Astrocyte of the cerebellum (primary cell): Measurements from ENCODE around the gene RSPO4.

Experiments used
- DNase-seq: peaks from one replicate; pipeline ENCODE4 v3.0.0-alpha.2; 2011; ENCODE audit warnings: low read depth
- H3K4me3 ChIP-seq: 2 replicates; pipeline ENCODE4 v1.5.1; 2011; ENCODE audit warnings: mild to moderate bottlenecking, low read depth, low read length, moderate library complexity
- CTCF ChIP-seq: IDR thresholded peaks from 2 replicates; pipeline ENCODE4 v1.5.1; 2012; ENCODE audit warnings: low read length, low read depth, moderate library complexity, mild to moderate bottlenecking; ENCODE audit errors: missing control alignments
- in situ Hi-C: cut with HindIII; loops from 2 replicates; pipeline ENCODE4 v1.10.0; 2017; ENCODE audit warnings: low sequenced_read_pairs

Gene RSPO4

GRCh38 chr20:957544-957943 lies 44.6 kb downstream of the RSPO4 start:
- in situ Hi-C loops: no loop called here
- H3K4me3 ChIP-seq: no peak overlapping the region
- peak; percentile 19 for TF ChIP-seq CTCF
- no peak for DNase-seq

GRCh38 chr20:956330-956951 lies 45.7 kb downstream of the RSPO4 start:
- peak; percentile 98 for TF ChIP-seq CTCF
- DNase-seq: peak; percentile 8
- no peak overlapping the region for H3K4me3 ChIP-seq
- in situ Hi-C loops: no loop called here

DNA sequence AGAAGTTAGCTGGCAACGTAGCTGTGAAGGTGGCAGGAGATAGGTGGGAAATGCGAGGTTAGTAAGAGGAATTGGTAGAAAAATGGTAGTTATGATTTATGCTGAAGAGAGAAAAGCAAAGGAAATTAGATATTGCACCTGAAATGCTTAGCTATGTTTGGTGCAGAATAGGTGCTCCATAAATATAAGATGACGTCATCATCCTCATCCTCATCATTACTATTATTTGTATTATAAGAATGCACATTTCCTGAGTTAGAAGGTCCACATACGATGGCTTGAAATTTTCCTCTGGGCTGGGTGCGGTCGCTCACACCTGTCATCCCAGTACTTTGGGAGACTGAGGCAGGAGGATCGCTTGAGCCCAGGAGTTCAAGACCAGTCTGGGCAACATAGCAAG lies 46.5 kb downstream of the RSPO4 start:
- no peak for DNase-seq
- in situ Hi-C loops: no loop called here
- no peak overlapping the region for H3K4me3 ChIP-seq
- no peak for TF ChIP-seq CTCF

GRCh38 chr20:955111-955510 lies 47.0 kb downstream of the RSPO4 start:
- TF ChIP-seq CTCF: no peak
- in situ Hi-C loops: no loop called here
- no peak for DNase-seq
- H3K4me3 ChIP-seq: no peak overlapping the region

GRCh38 chr20:953742-954141 lies 48.4 kb downstream of the RSPO4 start:
- H3K4me3 ChIP-seq: no peak overlapping the region
- TF ChIP-seq CTCF: peak; percentile 28
- in situ Hi-C loops: no loop called here
- no peak for DNase-seq

DNA sequence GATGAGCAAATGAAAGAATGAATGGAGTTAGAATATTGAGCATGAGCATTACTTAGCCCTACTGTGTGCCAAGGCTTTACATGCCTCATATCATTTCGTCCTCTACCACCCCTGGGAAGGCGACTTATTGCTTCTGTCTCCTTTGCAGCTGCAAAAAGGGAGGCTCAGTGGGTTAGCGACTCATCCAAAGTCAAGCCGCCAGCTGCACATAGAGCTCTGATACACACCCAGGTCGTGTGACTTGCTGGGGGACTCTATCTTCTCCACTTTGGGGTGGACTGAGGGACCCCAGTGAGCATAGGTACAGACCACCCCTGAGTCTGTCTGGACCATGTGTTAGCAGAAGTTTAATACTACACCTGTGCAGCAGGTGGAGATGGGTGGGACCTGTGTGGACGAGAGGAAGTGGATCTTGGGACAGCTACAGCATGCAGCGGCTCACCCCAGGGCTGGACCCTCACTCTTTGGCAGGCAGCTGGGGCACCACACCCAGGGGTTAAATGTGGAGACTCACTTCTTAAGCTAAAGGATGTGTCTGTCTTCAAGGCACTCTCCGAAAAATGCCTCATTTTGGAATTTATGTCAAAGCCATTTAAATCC lies 49.8 kb downstream of the RSPO4 start:
- TF ChIP-seq CTCF: no peak
- no peak overlapping the region for H3K4me3 ChIP-seq
- DNase-seq: no peak
- in situ Hi-C loops: no loop called here
